Smooth muscle cell (in vitro differentiated cells): ENCODE data around the gene PPP4R4. TPM values are rescaled to one million over a fixed set of nuclear protein-coding genes. Genes with fewer than 3 reads are reported as not detected.
"Not testable (repeated sequence)": the region's sequence is repeated elsewhere in the genome, so short reads cannot be mapped to it uniquely, and the experiment has no call there.

Source experiments
- DNase-seq: peaks from one replicate; lab custom pipeline; 2025; ENCODE audit not compliant: unreplicated experiment; lab: John Stamatoyannopoulos, UW
- H2AFZ ChIP-seq: fragments of 200-600 bp; sonication (generic); 2 replicates; pipeline ENCODE4 v1.6.0; 2016; ENCODE audit warnings: antibody characterized with exemption, low read depth, mild to moderate bottlenecking
- H3F3A ChIP-seq: fragments of 200-600 bp; sonication (generic); 2 replicates; pipeline ENCODE4 v1.6.0; 2017; ENCODE audit warnings: antibody characterized with exemption, low read depth
- H3K27ac ChIP-seq: fragments of 200-600 bp; sonication (generic); 2 replicates; pipeline ENCODE4 v1.5.1; 2016; ENCODE audit warnings: low read depth, mild to moderate bottlenecking
- H3K27me3 ChIP-seq: fragments of 200-600 bp; sonication (generic); 2 replicates; pipeline ENCODE4 v1.6.1; 2016; ENCODE audit warnings: low read depth, mild to moderate bottlenecking
- H3K36me3 ChIP-seq: fragments of 200-600 bp; sonication (generic); 2 replicates; pipeline ENCODE4 v1.5.1; 2016; ENCODE audit warnings: low read depth
- H3K4me1 ChIP-seq: fragments of 200-600 bp; sonication (generic); 2 replicates; pipeline ENCODE4 v1.5.1; 2016; ENCODE audit warnings: low read depth
- H3K4me2 ChIP-seq: fragments of 200-600 bp; sonication (generic); 2 replicates; pipeline ENCODE4 v1.6.0; 2016; ENCODE audit warnings: mild to moderate bottlenecking
- H3K4me3 ChIP-seq: fragments of 200-600 bp; sonication (generic); 2 replicates; pipeline ENCODE4 v1.5.1; 2016; ENCODE audit warnings: mild to moderate bottlenecking
- H3K79me2 ChIP-seq: fragments of 200-600 bp; sonication (generic); 2 replicates; pipeline ENCODE4 v1.6.0; 2016; ENCODE audit warnings: low read depth, mild to moderate bottlenecking
- H3K9ac ChIP-seq: fragments of 200-600 bp; sonication (generic); 2 replicates; pipeline ENCODE4 v1.6.0; 2016; ENCODE audit warnings: low read depth
- H3K9me3 ChIP-seq: fragments of 200-600 bp; sonication (generic); replicated peaks from 2 replicates; pipeline ENCODE4 v1.5.1; 2016; ENCODE audit warnings: low read depth
- H4K20me1 ChIP-seq: fragments of 200-600 bp; sonication (generic); 2 replicates; pipeline ENCODE4 v1.6.0; 2016; ENCODE audit warnings: low read depth
- WGBS: methylation state at CpG from one replicate; pipeline ENCODE4 v1.1.7; 2016; ENCODE audit warnings: low lambda C conversion rate; 5-methylcytosine and 5-hydroxymethylcytosine counted together
- polyA plus RNA-seq: library from polyadenylated mRNA; unstranded; fragments of >200 nt; fragmentation: Nextera tagmentation; extraction: Ambion mirVana; gene quantifications from 2 replicates; pipeline ENCODE4 v1.2.1, GENCODE V29; 2016
- total RNA-seq: library from RNA; depleted of rRNA; stranded (reverse); fragments of >200 nt; gene quantifications from 2 replicates; pipeline ENCODE4 v1.2.3, GENCODE V29; 2014
- TF ChIP-seq, protein P1 (sequence below): fragments of 200-600 bp; sonication (generic); IDR thresholded peaks from 2 replicates; pipeline ENCODE4 v1.5.1; 2017; ENCODE audit warnings: borderline replicate concordance, mild to moderate bottlenecking, antibody characterized with exemption; ENCODE audit not compliant: insufficient read depth, poor library complexity, severe bottlenecking

PPP4R4 gene
- total and polyA plus RNA-seq, 2 experiments from 2014 or later, result 0.27 TPM

DNA sequence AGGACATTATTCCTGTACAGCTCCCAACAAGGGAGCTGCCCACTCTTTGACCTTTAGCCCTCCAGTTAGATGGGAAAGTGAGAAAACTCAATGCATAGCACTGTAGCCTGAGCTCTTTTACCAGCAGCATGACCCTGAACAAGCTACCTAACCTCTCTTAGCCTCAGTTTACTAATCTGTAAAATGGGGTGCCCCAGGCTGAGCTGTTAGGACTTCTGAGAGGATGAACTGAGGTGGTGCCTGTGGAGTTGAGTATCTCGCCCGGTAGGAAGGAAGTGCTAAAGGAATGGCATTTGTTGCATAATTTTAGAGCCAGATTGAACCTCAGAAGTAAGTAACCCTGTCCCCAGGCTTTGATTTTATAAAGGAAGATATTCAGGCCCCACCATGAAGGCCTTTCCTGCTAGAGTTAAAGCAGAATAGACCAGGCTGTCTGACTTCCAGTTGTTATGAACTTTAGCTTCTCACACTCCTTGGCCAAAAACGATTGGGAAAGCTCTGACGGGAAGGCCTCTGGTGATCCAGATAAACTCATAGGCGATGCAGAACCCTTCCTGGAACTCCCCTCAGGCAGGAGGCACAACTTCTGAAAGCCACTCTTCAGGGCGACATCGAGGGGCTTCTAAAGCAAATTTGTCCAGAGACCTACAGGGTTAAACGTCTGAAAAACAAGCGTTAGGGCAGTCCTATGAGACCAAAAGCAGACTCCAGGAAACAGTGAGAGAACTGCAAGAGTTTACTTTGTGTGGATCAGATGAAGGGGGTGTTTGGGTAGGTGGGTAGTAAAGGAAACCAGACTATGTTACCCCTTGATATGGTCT is 121.4 kb downstream of the PPP4R4 start:
- TF ChIP-seq, protein P1, sequence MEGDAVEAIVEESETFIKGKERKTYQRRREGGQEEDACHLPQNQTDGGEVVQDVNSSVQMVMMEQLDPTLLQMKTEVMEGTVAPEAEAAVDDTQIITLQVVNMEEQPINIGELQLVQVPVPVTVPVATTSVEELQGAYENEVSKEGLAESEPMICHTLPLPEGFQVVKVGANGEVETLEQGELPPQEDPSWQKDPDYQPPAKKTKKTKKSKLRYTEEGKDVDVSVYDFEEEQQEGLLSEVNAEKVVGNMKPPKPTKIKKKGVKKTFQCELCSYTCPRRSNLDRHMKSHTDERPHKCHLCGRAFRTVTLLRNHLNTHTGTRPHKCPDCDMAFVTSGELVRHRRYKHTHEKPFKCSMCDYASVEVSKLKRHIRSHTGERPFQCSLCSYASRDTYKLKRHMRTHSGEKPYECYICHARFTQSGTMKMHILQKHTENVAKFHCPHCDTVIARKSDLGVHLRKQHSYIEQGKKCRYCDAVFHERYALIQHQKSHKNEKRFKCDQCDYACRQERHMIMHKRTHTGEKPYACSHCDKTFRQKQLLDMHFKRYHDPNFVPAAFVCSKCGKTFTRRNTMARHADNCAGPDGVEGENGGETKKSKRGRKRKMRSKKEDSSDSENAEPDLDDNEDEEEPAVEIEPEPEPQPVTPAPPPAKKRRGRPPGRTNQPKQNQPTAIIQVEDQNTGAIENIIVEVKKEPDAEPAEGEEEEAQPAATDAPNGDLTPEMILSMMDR, result no peak
- WGBS, result 86% methylated on average over 9 of the region's 9 CpGs
- H3F3A ChIP-seq, result no peaks in the 10 kb centered on the region
- H3K4me2 ChIP-seq, result no peak overlapping the region
- no peaks in the 10 kb centered on the region for H3K36me3 ChIP-seq
- H3K9me3 ChIP-seq, result no peaks in the 10 kb centered on the region
- H3K4me3 ChIP-seq, result no peak overlapping the region
- H4K20me1 ChIP-seq, result no peaks in the 10 kb centered on the region
- no peak for DNase-seq
- H2AFZ ChIP-seq, result no peak overlapping the region
- no peaks in the 10 kb centered on the region for H3K4me1 ChIP-seq
- H3K79me2 ChIP-seq, result no peaks in the 10 kb centered on the region
- H3K27me3 ChIP-seq, result no peaks in the 10 kb centered on the region
- H3K27ac ChIP-seq, result no peak overlapping the region
- no peak overlapping the region for H3K9ac ChIP-seq

DNA sequence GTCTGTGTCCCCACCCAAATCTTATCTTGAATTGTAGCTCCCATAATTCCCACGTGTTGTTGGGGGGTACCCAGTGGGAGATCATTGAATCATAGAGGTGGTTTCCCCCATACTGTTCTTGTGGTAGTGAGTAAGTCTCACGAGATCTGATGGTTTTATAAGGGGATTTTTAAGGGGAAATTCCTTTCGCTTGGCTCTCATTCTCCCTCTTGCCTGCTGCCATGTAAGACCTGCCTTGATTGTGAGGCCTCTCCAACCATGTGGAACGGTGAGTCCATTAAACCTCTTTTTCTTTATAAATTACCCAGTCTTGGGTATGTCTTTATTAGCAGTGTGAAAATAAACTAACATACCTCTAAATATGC is 122.0 kb downstream of the PPP4R4 start:
- not testable (repeated sequence) for H4K20me1 ChIP-seq, H3K9ac ChIP-seq, H3K4me1 ChIP-seq, H3K36me3 ChIP-seq, H3K9me3 ChIP-seq, DNase-seq, H3K27me3 ChIP-seq, H3K79me2 ChIP-seq, H2AFZ ChIP-seq, H3K4me2 ChIP-seq, H3K4me3 ChIP-seq, H3K27ac ChIP-seq, H3F3A ChIP-seq
- 81% methylated on average over 4 of the region's 4 CpGs for WGBS

DNA sequence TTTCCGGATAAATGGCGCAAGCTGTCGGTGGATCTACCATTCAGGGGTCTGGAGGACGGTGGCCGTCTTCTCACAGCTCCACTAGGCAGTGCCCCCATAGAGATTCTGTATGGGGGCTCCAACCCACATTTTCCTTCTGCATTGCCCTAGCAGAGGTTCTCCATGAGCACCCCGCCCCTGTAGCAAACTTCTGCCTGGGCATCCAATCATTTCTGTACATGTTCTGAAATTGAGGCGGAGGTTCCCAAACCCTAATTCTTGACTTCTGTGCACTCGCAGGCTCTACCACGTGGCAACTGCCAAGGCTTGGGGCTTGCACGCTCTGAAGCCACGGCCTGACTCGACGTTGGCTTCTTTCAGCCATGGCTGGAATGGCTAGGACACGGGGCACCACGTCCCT is 124.0 kb downstream of the PPP4R4 start:
- TF ChIP-seq, protein P1, result no peak
- 94% methylated on average over 15 of the region's 15 CpGs for whole genome bisulfite sequencing
- H3K9me3 ChIP-seq, result no peaks in the 10 kb centered on the region
- H3K27ac ChIP-seq, result no peak overlapping the region
- no peak overlapping the region for H2AFZ ChIP-seq
- H3K9ac ChIP-seq, result no peak overlapping the region
- H4K20me1 ChIP-seq, result no peaks in the 10 kb centered on the region
- no peak overlapping the region for H3K4me3 ChIP-seq
- no peaks in the 10 kb centered on the region for H3K36me3 ChIP-seq
- no peaks in the 10 kb centered on the region for H3K4me1 ChIP-seq
- H3F3A ChIP-seq, result no peaks in the 10 kb centered on the region
- no peak overlapping the region for H3K4me2 ChIP-seq
- H3K27me3 ChIP-seq, result no peaks in the 10 kb centered on the region
- no peaks in the 10 kb centered on the region for H3K79me2 ChIP-seq
- DNase-seq, result no peak

DNA sequence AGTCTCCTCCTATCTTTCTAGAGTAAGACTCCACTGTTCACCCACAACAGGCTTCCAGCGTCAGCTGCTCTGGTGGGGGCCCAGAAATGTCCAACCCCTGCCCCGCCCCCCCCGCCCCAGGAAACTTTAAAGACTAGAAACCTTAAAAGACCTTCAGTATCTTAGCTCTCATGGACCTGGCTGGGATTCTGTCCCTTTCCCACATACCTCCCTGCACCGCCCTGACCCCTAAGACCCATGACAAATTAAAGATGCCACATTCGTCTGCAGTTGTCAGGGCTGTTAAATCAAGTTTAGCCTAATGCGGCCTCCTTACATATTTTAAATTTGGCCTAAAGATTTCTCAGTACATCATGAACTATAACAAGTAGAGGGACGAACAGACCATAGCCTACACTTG is 129.0 kb downstream of the PPP4R4 start:
- Histone ChIP-seq H3K36me3 (no peaks in the 10 kb centered on the region), H2AFZ (no peak overlapping the region), H3K9me3 (no peaks in the 10 kb centered on the region), H4K20me1 (no peaks in the 10 kb centered on the region), H3K4me2 (no peak overlapping the region), H3K4me1 (no peaks in the 10 kb centered on the region), H3K4me3 (no peak overlapping the region), H3F3A (no peaks in the 10 kb centered on the region), H3K27ac (no peak overlapping the region), H3K79me2 (no peaks in the 10 kb centered on the region), H3K9ac (no peak overlapping the region), H3K27me3 (no peaks in the 10 kb centered on the region)
- TF ChIP-seq, protein P1, result no peak
- 87% methylated on average over 7 of the region's 7 CpGs for WGBS
- no peak for DNase-seq
